ENCODE data around the gene TPP1.

The TPP1 gene

DNA sequence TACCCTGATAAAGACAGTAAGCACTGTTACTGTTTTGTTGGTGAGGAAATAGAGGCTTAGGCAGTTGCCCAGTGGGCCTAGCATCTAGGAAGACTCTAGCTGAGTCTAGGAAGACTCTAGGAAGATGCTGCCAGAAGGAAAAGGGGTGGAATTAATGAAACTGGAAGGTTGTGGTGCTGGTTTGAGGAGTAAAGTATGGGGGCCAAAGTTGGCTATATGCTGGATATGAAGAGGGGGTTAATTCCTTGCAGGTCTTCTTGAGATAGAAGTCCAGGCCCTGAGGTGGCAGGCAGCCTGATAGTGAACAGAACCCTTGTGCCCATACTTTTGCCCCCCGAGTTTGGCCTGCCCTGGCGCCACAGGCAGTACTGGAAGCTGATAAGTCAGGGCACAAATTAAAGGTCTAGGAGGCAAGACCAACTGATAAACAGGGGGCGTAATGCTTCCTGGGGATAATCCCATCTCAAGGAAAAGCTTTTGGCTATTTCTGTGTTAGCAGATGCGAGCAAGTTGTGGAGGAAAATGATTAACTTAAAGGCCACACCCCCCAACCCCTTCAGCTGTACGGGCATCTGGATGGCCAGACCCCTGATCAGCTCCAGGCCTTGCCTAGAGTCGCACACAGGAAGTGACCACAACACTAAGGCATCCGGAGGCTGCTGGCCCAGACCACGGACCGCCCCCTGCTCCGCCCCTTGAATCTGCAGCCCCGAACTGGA is 12.6 kb downstream of the TPP1 start:
- peak; percentile 54 for DNase-seq (ENCODE audit: low read depth)
- TF ChIP-seq, protein P1, sequence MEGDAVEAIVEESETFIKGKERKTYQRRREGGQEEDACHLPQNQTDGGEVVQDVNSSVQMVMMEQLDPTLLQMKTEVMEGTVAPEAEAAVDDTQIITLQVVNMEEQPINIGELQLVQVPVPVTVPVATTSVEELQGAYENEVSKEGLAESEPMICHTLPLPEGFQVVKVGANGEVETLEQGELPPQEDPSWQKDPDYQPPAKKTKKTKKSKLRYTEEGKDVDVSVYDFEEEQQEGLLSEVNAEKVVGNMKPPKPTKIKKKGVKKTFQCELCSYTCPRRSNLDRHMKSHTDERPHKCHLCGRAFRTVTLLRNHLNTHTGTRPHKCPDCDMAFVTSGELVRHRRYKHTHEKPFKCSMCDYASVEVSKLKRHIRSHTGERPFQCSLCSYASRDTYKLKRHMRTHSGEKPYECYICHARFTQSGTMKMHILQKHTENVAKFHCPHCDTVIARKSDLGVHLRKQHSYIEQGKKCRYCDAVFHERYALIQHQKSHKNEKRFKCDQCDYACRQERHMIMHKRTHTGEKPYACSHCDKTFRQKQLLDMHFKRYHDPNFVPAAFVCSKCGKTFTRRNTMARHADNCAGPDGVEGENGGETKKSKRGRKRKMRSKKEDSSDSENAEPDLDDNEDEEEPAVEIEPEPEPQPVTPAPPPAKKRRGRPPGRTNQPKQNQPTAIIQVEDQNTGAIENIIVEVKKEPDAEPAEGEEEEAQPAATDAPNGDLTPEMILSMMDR (IDR thresholded peaks at IDR 0.05; ENCODE audit: low read depth, low read length, missing control alignments), result no peak

DNA sequence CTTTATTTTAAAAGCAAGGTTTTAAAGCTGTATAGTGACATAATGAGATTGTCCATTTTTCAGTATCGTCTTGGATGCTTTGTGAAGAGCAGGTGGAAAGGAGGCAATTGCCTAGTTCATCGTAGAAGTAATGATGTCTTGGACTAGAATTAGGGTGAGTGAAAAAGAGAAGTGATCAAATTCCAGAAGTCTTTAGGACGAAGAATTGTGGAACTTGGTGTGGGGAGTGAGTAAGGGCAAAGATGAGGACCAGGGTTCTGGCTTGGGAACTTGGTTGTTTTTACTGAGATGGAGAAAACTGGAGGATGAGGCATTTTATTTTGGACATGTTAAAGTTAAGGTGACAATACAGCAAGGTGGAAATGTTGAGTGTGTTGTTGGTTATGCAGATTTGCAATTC is 14.4 kb downstream of the TPP1 start:
- DNase-seq (ENCODE audit: low read depth), result no peak
- TF ChIP-seq, protein P1 (IDR thresholded peaks at IDR 0.05; ENCODE audit: low read depth, low read length, missing control alignments), result no peak
- H3K4me3 ChIP-seq (ENCODE audit: low read depth, low read length), result peak overlapping the region; percentile 64

More for the DNA sequence above, 12.6 kb downstream of the TPP1 start:
- H3K4me3 ChIP-seq (ENCODE audit: low read depth, low read length), result peak overlapping the region; percentile 7; the same call in 1 of the 2 replicates

DNA sequence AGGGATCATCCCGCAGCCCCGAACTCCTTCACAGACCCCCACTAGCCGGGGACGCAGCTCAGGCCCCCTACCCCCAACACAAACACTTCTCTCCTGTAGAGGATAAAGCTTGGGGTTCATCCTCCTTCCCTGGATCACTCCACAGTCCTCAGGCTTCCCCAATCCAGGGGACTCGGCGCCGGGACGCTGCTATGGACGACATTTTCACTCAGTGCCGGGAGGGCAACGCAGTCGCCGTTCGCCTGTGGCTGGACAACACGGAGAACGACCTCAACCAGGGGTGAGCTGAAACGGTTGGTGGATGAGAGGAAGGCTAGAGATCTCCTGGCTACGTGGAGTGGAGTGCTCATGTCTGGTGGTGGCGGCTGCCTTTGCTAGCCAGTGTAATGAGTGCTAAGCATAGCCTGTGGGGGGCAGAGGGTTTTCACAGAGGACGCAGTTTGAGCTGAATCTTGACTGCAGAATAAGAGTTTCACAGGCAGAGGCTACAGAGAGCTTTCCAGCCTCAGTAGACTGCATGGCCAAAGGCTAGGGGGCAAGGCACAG is 15.1 kb downstream of the TPP1 start:
- H3K4me3 ChIP-seq (ENCODE audit: low read depth, low read length), result peak overlapping the region; percentile 64
- TF ChIP-seq, protein P1 (IDR thresholded peaks at IDR 0.05; ENCODE audit: low read depth, low read length, missing control alignments), result peak; percentile 29
- no peak for DNase-seq (ENCODE audit: low read depth)

DNA sequence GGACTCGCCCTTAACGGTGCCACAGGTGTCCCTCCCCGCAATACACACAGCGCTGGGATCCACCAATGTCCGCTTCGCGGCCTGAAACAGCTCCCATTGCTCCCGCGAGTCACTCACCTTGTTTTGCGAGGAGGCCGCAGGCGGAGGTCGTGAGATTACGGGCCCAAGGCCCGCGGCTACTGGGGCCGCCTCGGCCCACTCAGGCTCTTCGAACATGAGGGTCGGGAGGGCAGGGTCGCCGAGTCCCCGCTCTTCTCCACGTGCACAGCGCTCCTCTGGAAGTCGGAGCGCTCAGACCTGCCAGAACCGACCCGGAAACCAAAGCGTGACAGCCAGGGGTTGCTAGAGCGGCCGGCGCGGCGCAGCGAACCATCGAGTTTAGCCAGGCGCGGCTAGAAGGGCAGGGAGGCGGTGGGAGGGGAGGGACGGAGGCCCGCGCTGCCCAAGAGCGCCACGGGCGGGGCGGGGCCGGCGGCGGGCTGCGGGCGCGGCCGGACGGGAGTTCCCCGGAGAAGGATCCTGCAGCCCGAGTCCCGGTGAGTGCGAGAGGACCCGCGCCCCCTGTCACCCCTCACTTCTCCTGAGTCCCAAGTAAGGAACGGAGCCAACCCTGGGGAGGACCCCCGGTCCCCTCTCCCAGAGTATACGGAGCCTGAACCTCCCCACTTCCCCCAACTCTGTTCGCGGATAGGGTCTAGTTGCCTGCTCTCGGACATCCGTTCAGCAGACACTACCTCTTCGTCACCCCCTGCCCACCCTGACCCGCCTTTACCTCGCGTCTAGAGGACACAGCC is 15.7 kb downstream of the TPP1 start, which contains the start of the genes ILK and RRP8:
Gene ILK, plus strand, starts transcription at position 488 of the 794 bp plus-strand sequence. CDS start 498 bp downstream, outside the sequence.
Gene RRP8, minus strand, starts transcription at position 330 of the 794 bp plus-strand sequence. Its CDS starts 114 bp downstream, at position 216.
- DNase-seq (ENCODE audit: low read depth), result peak; percentile 66
- peak within 1 kb of the TSS; percentile 64 for H3K4me3 ChIP-seq (ENCODE audit: low read depth, low read length)
- TF ChIP-seq, protein P1 (IDR thresholded peaks at IDR 0.05; ENCODE audit: low read depth, low read length, missing control alignments), result peak; percentile 8

DNA sequence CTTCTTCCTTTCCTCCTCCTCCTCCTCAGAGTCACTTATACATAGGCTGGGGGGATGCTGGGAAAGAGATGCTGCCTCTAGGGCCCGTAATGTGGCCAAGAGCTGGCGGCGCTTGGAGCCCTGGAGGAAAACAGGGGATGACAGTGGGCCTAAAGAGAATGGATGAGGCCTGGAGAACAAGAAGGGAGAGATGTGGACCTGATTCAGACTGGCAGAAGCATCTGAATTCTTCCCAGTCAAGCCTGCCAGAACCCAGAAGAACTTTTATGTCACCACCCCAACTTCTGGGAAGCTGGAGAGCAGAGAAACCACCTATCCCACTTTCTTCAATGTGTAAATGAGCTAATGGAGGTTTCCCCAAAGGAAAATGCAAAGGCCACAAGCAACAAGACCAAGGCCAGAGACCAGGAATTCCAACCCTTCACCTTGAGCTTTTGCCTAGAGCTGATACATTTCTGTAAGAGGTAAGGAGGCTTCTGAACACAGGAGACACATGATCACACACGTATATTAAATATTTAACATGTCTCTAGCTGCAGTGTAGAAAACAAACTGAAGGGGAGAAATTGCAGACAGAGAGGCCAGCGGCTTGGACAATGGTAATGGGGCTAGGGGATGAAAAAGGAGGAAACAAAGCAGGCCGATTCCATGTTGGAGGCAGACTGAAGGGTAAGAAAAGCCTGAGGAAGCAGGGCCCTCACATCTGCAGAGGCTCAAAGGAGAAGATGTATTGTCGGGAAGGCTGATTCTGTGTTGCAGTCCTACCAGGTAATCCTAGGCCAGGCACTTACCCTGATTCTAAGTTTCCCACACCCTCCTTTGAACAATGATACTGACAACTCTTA is 16.9 kb downstream of the TPP1 start:
- no peak for DNase-seq (ENCODE audit: low read depth)
- TF ChIP-seq, protein P1 (IDR thresholded peaks at IDR 0.05; ENCODE audit: low read depth, low read length, missing control alignments), result no peak
- peak overlapping the region; percentile 64 for H3K4me3 ChIP-seq (ENCODE audit: low read depth, low read length)

DNA sequence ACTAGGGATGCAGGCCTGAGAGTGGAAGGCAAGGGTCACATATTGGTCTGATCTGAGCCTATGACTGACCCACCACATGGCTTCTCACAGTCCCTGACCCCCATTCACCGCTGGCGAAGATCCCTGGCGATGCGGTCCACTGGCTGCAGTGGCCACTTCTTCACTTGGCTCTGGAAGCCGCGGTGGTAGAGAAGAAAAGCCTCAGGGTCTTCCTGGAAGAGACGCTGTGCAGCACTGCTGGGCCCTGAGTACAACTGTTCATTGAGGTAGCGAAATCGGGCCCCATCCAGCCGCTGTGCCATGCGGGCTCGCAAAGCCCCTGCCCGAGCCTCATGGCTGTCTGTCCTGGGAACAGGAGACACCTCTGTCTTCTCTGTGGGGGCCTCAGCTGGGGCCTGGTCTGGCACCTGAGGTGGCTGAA is 18.2 kb downstream of the TPP1 start:
- TF ChIP-seq, protein P1 (IDR thresholded peaks at IDR 0.05; ENCODE audit: low read depth, low read length, missing control alignments), result no peak
- DNase-seq (ENCODE audit: low read depth), result no peak
- no peak overlapping the region for H3K4me3 ChIP-seq (ENCODE audit: low read depth, low read length)
